Gastrocnemius medialis (tissue), 4 donors: ENCODE data around the gene SSX2IP. TPM values are rescaled to one million over a fixed set of nuclear protein-coding genes. Genes with fewer than 3 reads are reported as not detected.
A peak's percentile ranks its signal among the peaks of the same experiment; 100 is the strongest.

Experiments used
- ATAC-seq, 2 donors: fragments of 150-250 bp; one replicate each; pipeline ENCODE4 v1.9.1; 2016
- DNase-seq, 2 donors: peaks; one replicate each; pipeline ENCODE4 v3.0.0-alpha.2; 2019
- H3K27ac ChIP-seq, 4 donors: fragments of 200-600 bp; sonication (generic); 1 replicate in 1 of 4; 2 replicates in 3 of 4; pipeline ENCODE4 v1.5.1; 2016 to 2018; ENCODE audit warnings: mild to moderate bottlenecking in 2 of 4, moderate library complexity in 1 of 4
- H3K27me3 ChIP-seq, 3 donors: fragments of 200-600 bp; sonication (generic) in 2 of 3; 1 replicate in 1 of 3; 2 replicates in 2 of 3; pipeline versions ENCODE4 v1.5.1 to v1.6.0; 2016 to 2019; ENCODE audit warnings: mild to moderate bottlenecking in 1 of 3, moderate library complexity in 1 of 3
- H3K36me3 ChIP-seq, 2 donors: fragments of 200-600 bp; sonication (generic) in 1 of 2; one replicate each; pipeline ENCODE4 v1.5.1; 2017 to 2018
- H3K4me1 ChIP-seq, 2 donors: fragments of 200-600 bp; sonication (generic) in 1 of 2; one replicate each; pipeline ENCODE4 v1.5.1; 2016 to 2017; ENCODE audit warnings: mild to moderate bottlenecking in 2 of 2
- H3K4me3 ChIP-seq, 4 donors: fragments of 200-600 bp; sonication (generic) in 3 of 4; 1 replicate in 1 of 4; 2 replicates in 3 of 4; pipeline ENCODE4 v1.5.1; 2016 to 2019; ENCODE audit warnings: mild to moderate bottlenecking in 2 of 4
- H3K9me3 ChIP-seq, 3 donors: fragments of 200-600 bp; sonication (generic) in 2 of 3; 1 replicate in 1 of 3; 2 replicates in 2 of 3; pipeline ENCODE4 v1.5.1; 2016 to 2019
- CTCF ChIP-seq, 5 experiments: fragments of 450-650 bp in 3 of 5; fragments of 200-600 bp in 2 of 5; sonication (generic) in 2 of 5; IDR thresholded peaks in 4 of 5; conservative IDR thresholded peaks in 1 of 5; 1 replicate in 4 of 5; 2 replicates in 1 of 5; pipeline ENCODE4 v1.5.1; 2016 to 2019; ENCODE audit warnings: antibody characterized with exemption in 5 of 5, mild to moderate bottlenecking in 3 of 5, moderate library complexity in 3 of 5
- POLR2A ChIP-seq, 2 donors: fragments of 450-650 bp; IDR thresholded peaks; one replicate each; pipeline ENCODE4 v1.6.1; 2017; ENCODE audit warnings: antibody characterized with exemption in 2 of 2, mild to moderate bottlenecking in 2 of 2, moderate library complexity in 2 of 2
- in situ Hi-C, 4 donors: fragments of 200-750 bp; cut with MboI; loops; one replicate each; pipeline versions ENCODE4 v1.15.0 to v1.8.0; 2017; ENCODE audit warnings: low sequenced_read_pairs in 4 of 4
- intact Hi-C: fragments of 100-400 bp; cut with DNase I; formaldehyde crosslinking; loops from one replicate; pipeline ENCODE4 v1.15.1; 2023; ENCODE audit warnings: low total_unique reads
- total RNA-seq, 4 donors: library from RNA; depleted of rRNA; stranded (reverse); fragments of >200 nt; gene quantifications; one replicate each; pipeline versions ENCODE4 v1.1.0 to v1.2.3, GENCODE V29; 2016

SSX2IP gene
- total RNA-seq, 4 donors from 2014 or later = 3.5 to 7.0 (median 4.7) TPM

GRCh38 chr1:84613887-84614286, 76.4 kb downstream of the SSX2IP start:
- intact Hi-C loops = no loop called here
- DNase-seq = no peak
- no peaks in the 10 kb centered on the region for H3K9me3 ChIP-seq
- H3K27me3 ChIP-seq = no peaks in the 10 kb centered on the region
- TF ChIP-seq POLR2A (IDR thresholded peaks at IDR 0.05) (no peak), CTCF (IDR thresholded peaks at IDR 0.05 in 4 of 5, conservative IDR thresholded peaks at IDR 0.05 in 1 of 5) (no peak)
- in situ Hi-C loops = loop anchor here in 3 of 4 donors (25.0 kb wide), 2 partner anchors 477 to 677 kb away; partner anchors contain the start of gene PRKACB (in 3 of the 3)
- H3K27ac ChIP-seq = no peak overlapping the region
- H3K4me3 ChIP-seq = no peak overlapping the region
- H3K4me1 ChIP-seq = no peaks in the 10 kb centered on the region
- ATAC-seq = no peak
- no peaks in the 10 kb centered on the region for H3K36me3 ChIP-seq

DNA sequence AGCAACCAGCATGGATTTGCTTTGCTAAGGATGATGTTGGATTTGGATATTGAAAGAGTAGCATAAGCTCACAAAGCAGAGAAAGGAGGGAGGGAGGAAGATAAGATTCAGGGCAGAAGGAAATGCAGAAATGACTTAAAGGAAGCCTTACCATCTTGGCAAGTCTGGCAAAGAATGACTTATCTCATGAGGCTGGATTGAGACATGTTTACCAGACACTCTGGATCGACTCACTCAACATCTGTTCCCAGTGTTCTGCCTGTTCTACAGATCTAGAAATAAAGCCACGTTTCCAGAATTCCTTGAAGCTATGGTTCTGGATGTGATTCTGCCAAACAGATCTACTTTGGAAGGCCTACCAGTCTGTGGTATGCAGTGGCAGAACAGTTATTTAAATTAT, 77.2 kb downstream of the SSX2IP start:
- no peak overlapping the region for H3K4me3 ChIP-seq
- DNase-seq = no peak
- no peak for TF ChIP-seq CTCF (IDR thresholded peaks at IDR 0.05 in 4 of 5, conservative IDR thresholded peaks at IDR 0.05 in 1 of 5)
- no peak for TF ChIP-seq POLR2A (IDR thresholded peaks at IDR 0.05)
- no peaks in the 10 kb centered on the region for H3K36me3 ChIP-seq
- no peak for ATAC-seq
- no peaks in the 10 kb centered on the region for H3K27me3 ChIP-seq
- intact Hi-C loops (no loop called here), in situ Hi-C loops (loop anchor here in 3 of 4 donors (25.0 kb wide), 2 partner anchors 476 to 676 kb away; partner anchors contain the start of gene PRKACB (in 3 of the 3))
- no peaks in the 10 kb centered on the region for H3K9me3 ChIP-seq
- H3K4me1 ChIP-seq = no peaks in the 10 kb centered on the region
- H3K27ac ChIP-seq = no peak overlapping the region

GRCh38 chr1:84611796-84612195, 78.5 kb downstream of the SSX2IP start:
- H3K4me1 ChIP-seq = no peaks in the 10 kb centered on the region
- H3K27ac ChIP-seq = peak overlapping the region in 1 of 4 donors; percentile 22
- in situ Hi-C loops = loop anchor here in 3 of 4 donors (25.0 kb wide), 2 partner anchors 474 to 674 kb away; partner anchors contain the start of gene PRKACB (in 3 of the 3)
- H3K36me3 ChIP-seq = no peaks in the 10 kb centered on the region
- ATAC-seq = no peak
- intact Hi-C loops = no loop called here
- H3K4me3 ChIP-seq = no peak overlapping the region
- TF ChIP-seq POLR2A (IDR thresholded peaks at IDR 0.05) (no peak), CTCF (IDR thresholded peaks at IDR 0.05 in 4 of 5, conservative IDR thresholded peaks at IDR 0.05 in 1 of 5) (no peak)
- H3K9me3 ChIP-seq = no peaks in the 10 kb centered on the region
- no peaks in the 10 kb centered on the region for H3K27me3 ChIP-seq
- no peak for DNase-seq

- no peak for ATAC-seq
- no peaks in the 10 kb centered on the region for H3K36me3 ChIP-seq
- DNase-seq = no peak
- H3K27me3 ChIP-seq = no peaks in the 10 kb centered on the region
- no peak overlapping the region for H3K27ac ChIP-seq
- intact Hi-C loops (no loop called here), in situ Hi-C loops (loop anchor here in 3 of 4 donors (25.0 kb wide), 2 partner anchors 474 to 674 kb away; partner anchors contain the start of gene PRKACB (in 3 of the 3))
- no peaks in the 10 kb centered on the region for H3K9me3 ChIP-seq
- no peaks in the 10 kb centered on the region for H3K4me1 ChIP-seq
- no peak for TF ChIP-seq CTCF (IDR thresholded peaks at IDR 0.05 in 4 of 5, conservative IDR thresholded peaks at IDR 0.05 in 1 of 5)
- no peak for TF ChIP-seq POLR2A (IDR thresholded peaks at IDR 0.05)
- no peak overlapping the region for H3K4me3 ChIP-seq
These were observed 79.2 kb downstream of the SSX2IP start for GRCh38 chr1:84611091-84611490.
